COLO829 (cell line): Measurements from ENCODE around the gene CDC42BPB.

Experiments used
- DNase-seq: peaks from one replicate; pipeline ENCODE4 v3.0.0; 2012; ENCODE audit warnings: low spot score

CDC42BPB gene

GRCh38 chr14:103094406-103095209, 37.3 kb upstream of the CDC42BPB start, which contains the start of gene EXOC3L4:
EXOC3L4 (plus strand) TSS chr14:103094725; CDS start chr14:103100220, 5,495 bp downstream.
- DNase-seq: no peak

- DNase-seq: no peak
These were observed 36.6 kb upstream of the CDC42BPB start for GRCh38 chr14:103093856-103094405.

GRCh38 chr14:103091883-103092222, 34.5 kb upstream of the CDC42BPB start:
- no peak for DNase-seq

- no peak for DNase-seq
These were observed 33.9 kb upstream of the CDC42BPB start for GRCh38 chr14:103091041-103091882.

GRCh38 chr14:103090481-103091020, 33.2 kb upstream of the CDC42BPB start:
- DNase-seq: no peak

GRCh38 chr14:103089386-103090335, 32.3 kb upstream of the CDC42BPB start:
- DNase-seq: no peak

GRCh38 chr14:103088921-103089320, 31.6 kb upstream of the CDC42BPB start:
- DNase-seq: no peak

GRCh38 chr14:103087343-103087835, 30.0 kb upstream of the CDC42BPB start:
- DNase-seq: no peak

GRCh38 chr14:103086771-103087342, 29.5 kb upstream of the CDC42BPB start:
- no peak for DNase-seq

- no peak for DNase-seq
These were observed 28.1 kb upstream of the CDC42BPB start for GRCh38 chr14:103085106-103086091.

- DNase-seq: no peak
These were observed 26.9 kb upstream of the CDC42BPB start, which contains the start of gene LBHD2 for GRCh38 chr14:103084021-103084919. LBHD2 (plus strand) TSS chr14:103084210; CDS start chr14:103086013, 1,803 bp downstream.

GRCh38 chr14:103081951-103082350, 24.6 kb upstream of the CDC42BPB start:
- DNase-seq: no peak

- DNase-seq: no peak
These were observed 21.7 kb upstream of the CDC42BPB start for GRCh38 chr14:103078860-103079587.

GRCh38 chr14:103078420-103078749, 21.0 kb upstream of the CDC42BPB start:
- peak; percentile 76 for DNase-seq

- DNase-seq: no peak
These were observed 17.5 kb upstream of the CDC42BPB start for GRCh38 chr14:103074729-103075367.

- no peak for DNase-seq
These were observed 16.8 kb upstream of the CDC42BPB start for GRCh38 chr14:103073876-103074728.
